Measurements from ENCODE around the gene NKX6-1.

Gene NKX6-1

GRCh38 chr4:84498935-84499623 lies at the start of gene NKX6-1:
Gene NKX6-1, minus strand, starts transcription at chr4:84499292. Its CDS starts 1,064 bp downstream, at chr4:84498228.
- peak; percentile 92 for DNase-seq

DNA sequence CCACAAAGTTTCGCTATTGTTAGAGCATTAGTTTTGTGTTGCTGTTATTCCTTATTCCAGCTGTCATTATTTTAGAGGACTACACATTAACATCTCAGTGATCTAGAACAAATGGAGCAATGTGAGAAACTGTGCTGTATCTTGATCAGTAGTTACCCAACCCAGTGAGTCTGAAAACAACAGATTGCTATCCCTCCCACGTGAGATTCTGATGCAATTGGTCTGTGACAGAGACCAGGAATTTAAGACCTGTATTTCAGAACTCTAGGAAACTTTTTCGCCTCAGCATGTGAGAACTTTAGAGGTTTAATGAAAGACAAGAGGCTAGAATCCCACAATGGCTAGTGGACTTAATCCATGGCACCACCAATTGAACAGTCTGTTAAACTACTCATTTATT lies 48.1 kb upstream of the NKX6-1 start:
- no peak for DNase-seq

DNA sequence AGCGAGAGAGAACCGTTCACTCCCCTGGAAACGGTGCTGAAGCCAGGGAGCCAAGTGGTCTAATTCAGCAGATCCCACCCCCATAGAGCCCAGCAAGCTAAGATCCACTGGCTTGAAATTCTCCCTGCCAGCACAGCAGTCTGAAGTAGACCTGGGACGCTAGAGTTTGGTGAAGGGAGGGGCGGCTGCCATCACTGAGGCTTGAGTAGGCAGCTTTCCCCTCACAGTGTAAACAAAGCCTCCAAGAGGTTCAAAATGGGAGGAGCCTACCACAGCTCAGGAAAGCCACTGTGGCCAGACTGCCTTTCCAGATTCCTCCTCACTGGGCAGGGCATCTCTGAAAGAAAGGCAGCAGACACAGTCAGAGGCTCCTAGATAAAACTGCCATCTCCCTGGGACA lies 46.0 kb upstream of the NKX6-1 start:
- no peak for DNase-seq

GRCh38 chr4:84535901-84536300 lies 36.8 kb upstream of the NKX6-1 start:
- no peak for DNase-seq

DNA sequence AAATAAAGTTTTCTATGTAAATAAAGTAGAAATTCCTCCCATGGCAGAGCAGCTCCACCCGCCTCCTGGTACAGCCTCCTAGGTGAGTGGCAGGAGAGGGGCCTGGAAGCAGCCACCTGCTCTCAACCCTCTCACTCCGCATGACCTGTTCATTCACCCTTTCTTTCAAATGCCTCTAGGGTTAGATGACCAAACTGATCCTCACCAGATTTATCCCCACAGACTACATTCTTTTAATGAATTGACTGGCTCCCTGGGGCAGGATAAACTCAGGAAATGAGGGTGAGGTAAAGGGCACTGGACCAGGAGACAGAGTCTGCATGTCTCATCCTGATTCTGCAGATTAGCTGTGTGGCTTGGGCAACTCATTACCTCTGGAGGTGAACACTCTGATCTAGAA lies 32.6 kb upstream of the NKX6-1 start:
- no peak for DNase-seq

- no peak for DNase-seq
Observed at GRCh38 chr4:84530871-84531270, 31.8 kb upstream of the NKX6-1 start.

- no peak for DNase-seq
Observed at GRCh38 chr4:84530454-84530853, 31.4 kb upstream of the NKX6-1 start.

DNA sequence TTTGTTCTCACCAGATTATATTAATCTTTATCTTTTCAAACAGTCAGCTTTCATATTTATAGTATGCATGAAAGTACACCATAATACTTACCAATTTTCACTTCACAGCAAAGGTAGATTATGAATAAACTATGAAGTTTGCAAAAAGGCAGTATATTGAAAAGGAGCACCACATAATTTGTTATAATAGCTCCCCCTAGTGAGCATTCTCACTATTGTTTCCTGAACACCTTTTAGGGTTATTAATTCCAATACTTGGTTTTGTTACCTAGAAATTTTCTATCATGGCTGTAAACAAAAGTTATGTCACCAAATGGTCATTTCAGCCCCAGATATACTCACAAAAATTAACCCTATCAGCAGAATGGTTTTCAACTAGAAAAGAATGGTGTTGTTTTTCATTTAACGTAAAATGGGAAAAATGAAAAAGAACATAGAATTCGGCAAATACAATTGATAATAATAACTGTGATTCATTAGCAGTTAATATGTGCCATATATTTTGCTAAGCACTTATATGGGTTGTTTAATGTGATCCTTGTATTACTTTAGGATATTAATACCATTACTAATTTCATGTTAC lies 30.2 kb upstream of the NKX6-1 start:
- no peak for DNase-seq

- DNase-seq: no peak
Observed at GRCh38 chr4:84527391-84527790, 28.3 kb upstream of the NKX6-1 start.

DNA sequence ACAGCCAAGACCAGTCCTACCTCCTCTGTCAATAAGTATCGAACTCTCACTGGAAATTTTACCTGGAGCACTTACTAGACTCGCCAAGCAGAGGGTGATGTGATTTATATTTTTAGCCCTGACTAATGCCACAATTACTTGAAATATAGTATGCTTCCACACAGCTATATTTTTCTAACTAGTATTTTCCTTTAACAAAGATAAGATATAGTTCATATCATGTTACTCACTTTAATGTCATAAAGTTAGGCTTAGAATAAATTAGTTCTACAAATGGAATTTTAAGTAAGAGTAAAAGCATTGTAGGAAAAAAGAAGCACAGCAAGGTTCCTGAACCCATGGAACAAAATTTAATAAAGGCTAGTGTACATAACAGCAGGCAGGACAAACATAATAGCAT lies 16.0 kb upstream of the NKX6-1 start:
- DNase-seq: no peak

- DNase-seq: no peak
Observed at GRCh38 chr4:84512277-84512676, 13.2 kb upstream of the NKX6-1 start.

DNA sequence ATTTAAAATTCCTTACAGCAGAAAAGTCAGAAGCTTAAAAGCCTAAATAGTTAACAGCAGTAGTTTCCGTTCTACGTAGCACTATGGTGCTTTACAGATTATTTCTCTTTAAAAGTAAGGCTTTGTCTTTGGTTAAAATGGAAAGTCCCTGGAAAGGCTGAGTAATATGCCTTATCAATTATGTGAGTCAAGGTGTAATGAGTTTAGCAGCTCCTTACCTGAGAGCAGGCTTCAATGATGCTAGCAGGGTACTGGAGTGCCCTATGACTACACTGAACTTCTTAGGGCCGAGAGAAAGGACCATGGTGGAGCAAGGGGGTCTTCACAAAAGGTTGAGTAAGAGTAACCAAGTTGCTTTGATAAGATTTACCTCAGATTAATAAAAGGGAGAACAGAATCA lies 12.6 kb upstream of the NKX6-1 start:
- DNase-seq: no peak

- no peak for DNase-seq
Observed at GRCh38 chr4:84507941-84508340, 8.8 kb upstream of the NKX6-1 start.

DNA sequence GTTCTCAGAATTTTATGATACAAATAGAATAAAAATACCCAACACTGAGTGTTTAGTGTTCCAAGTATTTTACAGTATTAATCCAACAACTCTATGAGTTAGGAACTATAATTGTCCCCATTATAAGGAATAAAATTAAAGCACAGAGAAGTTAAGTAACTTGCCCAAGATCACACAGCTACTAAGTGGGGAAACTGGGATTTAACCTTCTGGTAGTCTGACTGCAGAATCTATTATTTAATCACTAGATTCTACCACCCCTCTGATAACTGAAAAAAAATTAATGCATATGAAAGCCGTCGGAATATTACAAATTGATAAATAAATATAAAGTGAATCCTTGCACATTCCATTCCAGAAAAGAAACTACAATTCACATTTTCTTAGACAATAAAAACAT lies 5.7 kb upstream of the NKX6-1 start:
- no peak for DNase-seq

DNA sequence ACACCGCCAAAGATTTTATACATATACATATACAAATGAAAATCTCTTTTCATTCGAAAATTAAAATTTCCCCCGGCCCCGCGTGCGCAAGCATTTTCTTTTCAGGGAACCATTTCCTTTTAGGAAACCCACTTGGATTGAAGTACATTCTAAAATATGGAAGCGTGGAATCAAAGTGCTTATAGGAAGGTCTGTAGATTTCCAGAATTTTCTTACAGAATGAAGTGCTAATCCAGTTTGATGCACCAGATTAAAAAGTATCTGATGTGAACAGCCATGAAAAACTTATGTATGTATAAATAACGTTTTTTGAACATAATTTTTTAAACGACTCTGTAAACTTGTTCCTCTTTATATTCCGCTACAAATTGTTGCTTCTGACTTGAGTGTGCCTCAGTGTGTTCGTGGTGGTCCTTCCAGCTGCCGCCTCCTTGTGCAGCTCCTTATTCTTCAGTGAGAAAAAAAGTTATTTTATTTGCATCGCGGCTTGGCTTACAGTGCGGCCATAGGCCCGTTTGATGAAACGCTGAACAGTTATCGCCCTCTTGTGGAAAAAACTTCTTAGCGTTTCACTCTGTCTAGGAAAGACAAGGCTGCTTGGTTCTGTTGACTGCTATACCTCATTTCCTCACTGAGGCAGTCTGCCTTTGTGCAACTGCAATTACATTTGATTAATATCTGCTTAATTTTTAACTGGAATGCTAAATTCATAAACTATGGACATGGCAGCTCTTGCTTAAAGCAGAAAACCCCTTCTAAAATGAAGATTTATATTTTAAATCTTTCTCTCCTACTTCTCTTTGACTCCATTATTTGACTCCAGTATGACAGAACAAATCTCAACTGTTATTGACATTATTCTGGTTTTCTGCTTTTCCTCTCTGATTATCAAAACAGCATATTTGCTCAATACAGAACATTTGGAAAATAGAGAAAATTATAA lies 4.7 kb upstream of the NKX6-1 start:
- DNase-seq: peak; percentile 77

GRCh38 chr4:84502955-84503373 lies 3.9 kb upstream of the NKX6-1 start:
- DNase-seq: peak; percentile 60

DNA sequence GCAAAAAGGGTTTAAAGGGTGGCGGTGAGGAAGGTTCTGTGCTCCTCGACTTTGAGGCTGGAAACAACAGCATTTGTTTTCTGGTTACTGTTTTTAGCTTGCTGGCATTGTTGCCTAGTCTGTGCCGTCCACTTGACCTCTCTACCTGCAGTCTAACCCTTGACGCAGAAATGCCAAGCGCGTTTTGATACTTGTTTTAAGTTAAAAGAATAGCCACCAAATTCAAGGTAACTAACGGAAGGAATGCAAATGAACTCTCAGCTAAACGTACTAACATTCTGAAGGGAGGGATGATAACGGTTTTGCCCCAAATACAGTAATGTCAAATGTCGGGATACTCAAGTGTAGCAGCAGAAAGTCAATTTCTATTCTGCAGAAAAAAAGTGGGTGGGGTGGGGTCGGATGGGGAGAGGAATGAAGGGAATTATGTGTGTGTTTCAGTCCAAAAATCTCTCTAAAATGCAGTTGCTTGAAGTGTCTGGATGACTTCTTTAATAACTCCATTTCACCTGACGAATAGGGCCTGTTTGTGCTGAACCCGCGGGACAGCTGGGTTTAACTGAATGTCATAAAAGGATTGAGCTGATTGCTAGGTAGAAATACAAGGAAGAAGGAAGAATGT lies 3.4 kb upstream of the NKX6-1 start:
- DNase-seq: peak; percentile 50

- peak; percentile 75 for DNase-seq
Observed at GRCh38 chr4:84501721-84502267, 2.7 kb upstream of the NKX6-1 start.

GRCh38 chr4:84501202-84501503 lies 2.1 kb upstream of the NKX6-1 start:
- DNase-seq: no peak

DNA sequence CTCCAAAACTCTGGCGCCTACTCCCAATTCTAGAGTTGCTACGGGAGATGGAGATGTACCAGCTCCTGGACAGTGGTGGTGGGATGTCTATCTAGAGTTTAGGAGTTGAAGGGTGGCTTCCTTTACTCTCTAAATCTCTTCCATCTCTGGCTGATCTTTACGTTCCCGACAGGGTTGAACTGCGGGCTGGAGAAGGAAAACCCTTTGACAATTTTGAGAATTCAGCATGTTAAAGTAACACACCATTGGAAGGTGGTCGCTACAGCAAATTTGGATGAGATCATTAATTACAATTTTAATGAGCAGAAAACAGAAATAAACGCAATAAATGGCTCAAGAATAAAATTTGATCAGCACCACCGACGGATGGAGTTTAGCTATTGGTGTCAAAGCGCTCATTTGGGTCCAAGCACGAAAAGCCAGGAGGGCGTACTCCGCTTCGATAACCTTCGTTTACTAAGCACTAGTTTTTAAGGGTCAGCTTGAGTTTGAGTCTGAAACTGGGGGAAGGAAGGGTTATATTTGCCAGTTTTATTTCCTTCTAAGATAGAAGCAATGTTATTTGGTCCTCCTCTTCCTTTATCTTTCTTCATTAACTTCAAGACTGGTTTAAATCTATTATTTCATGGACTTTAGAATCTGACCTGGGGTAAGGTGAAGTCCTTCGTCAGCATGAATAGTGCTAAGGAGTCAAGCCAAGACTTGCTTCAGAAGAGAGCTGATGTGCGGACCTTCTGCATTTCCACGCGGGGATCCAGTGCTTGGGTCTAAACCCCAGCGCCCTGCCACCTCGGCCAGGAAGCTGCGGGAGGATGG lies 1.5 kb upstream of the NKX6-1 start:
- peak; percentile 62 for DNase-seq

GRCh38 chr4:84499624-84499982 lies 511 bp upstream of the NKX6-1 start:
- peak; percentile 86 for DNase-seq

GRCh38 chr4:84498203-84498934 lies 723 bp downstream of the NKX6-1 start:
- DNase-seq: peak; percentile 82

Measured in retina (tissue), 1 donor.